Natural killer cell (primary cell): Measurements from ENCODE around the gene COX4I1. TPM values are rescaled to one million over a fixed set of nuclear protein-coding genes. Genes with fewer than 3 reads are reported as not detected.

ENCODE experiments used
- ATAC-seq, 3 donors: fragments of 150-1000 bp in 2 of 3; fragments of 200-7000 bp in 1 of 3; cut with Tn5 transposase; 1 replicate in 1 of 3; 2 replicates in 2 of 3; pipeline ENCODE4 v1.10.0; 2021; ENCODE audit warnings: mild to moderate bottlenecking in 2 of 3, moderate library complexity in 2 of 3
- DNase-seq, 2 donors: peaks; one replicate each; pipeline versions ENCODE4 v3.0.0 to v3.0.0-alpha.2; 2013 to 2021; ENCODE audit warnings: mixed read lengths in 1 of 2
- H3K27ac ChIP-seq: one replicate; pipeline ENCODE4 v1.5.1; 2013; ENCODE audit warnings: mild to moderate bottlenecking, low read length
- H3K27me3 ChIP-seq: one replicate; pipeline ENCODE4 v1.6.1; 2013; ENCODE audit warnings: low read length; ENCODE audit not compliant: control insufficient read depth, insufficient read depth
- H3K36me3 ChIP-seq: one replicate; pipeline ENCODE4 v1.6.1; 2013; ENCODE audit warnings: low read length; ENCODE audit not compliant: control insufficient read depth, insufficient read depth
- H3K4me1 ChIP-seq: one replicate; pipeline ENCODE4 v1.6.1; 2013; ENCODE audit warnings: low read length; ENCODE audit not compliant: control insufficient read depth, insufficient read depth
- H3K4me3 ChIP-seq: one replicate; pipeline ENCODE4 v1.5.1; 2013; ENCODE audit warnings: low read length
- H3K9me3 ChIP-seq: one replicate; pipeline ENCODE4 v1.6.1; 2013; ENCODE audit warnings: low read length; ENCODE audit not compliant: control insufficient read depth, insufficient read depth
- H3K27ac Mint-ChIP-seq, 2 donors: one replicate each; pipeline ENCODE4 v1.8.0; 2022; ENCODE audit warnings: mild to moderate bottlenecking in 2 of 2, mixed read lengths in 2 of 2, moderate library complexity in 1 of 2
- H3K27me3 Mint-ChIP-seq, 2 donors: one replicate each; pipeline ENCODE4 v1.8.0; 2022; ENCODE audit warnings: low read depth in 2 of 2, mixed read lengths in 2 of 2
- H3K36me3 Mint-ChIP-seq: one replicate; pipeline ENCODE4 v1.8.0; 2022; ENCODE audit warnings: mixed read lengths
- H3K4me1 Mint-ChIP-seq, 2 donors: one replicate each; pipeline ENCODE4 v1.8.0; 2022; ENCODE audit warnings: mixed read lengths in 2 of 2
- H3K4me3 Mint-ChIP-seq: one replicate; pipeline ENCODE4 v1.8.0; 2022; ENCODE audit warnings: mild to moderate bottlenecking, moderate library complexity, mixed read lengths
- H3K9me3 Mint-ChIP-seq, 2 donors: one replicate each; pipeline ENCODE4 v1.8.0; 2022; ENCODE audit warnings: mixed read lengths in 2 of 2
- CTCF ChIP-seq: fragments of 200-600 bp; IDR thresholded peaks from one replicate; pipeline ENCODE4 v1.8.0; 2022; ENCODE audit warnings: antibody characterized with exemption
- WGBS: methylation state at CpG from one replicate; pipeline ENCODE4 v1.1.7; 2013; ENCODE audit warnings: missing lambda C conversion rate; ENCODE audit not compliant: insufficient coverage; 5-methylcytosine and 5-hydroxymethylcytosine counted together
- intact Hi-C: fragments of 100-400 bp; cut with micrococcal nuclease; formaldehyde crosslinking; loops from one replicate; pipeline ENCODE4 v1.14.2; 2022
- total RNA-seq, 4 donors: library from RNA; stranded (reverse); fragments of 120-200 nt in 1 of 4; gene quantifications; one replicate each; pipeline versions ENCODE4 v1.2.3 to v1.2.4, GENCODE V29; 2013 to 2022

The COX4I1 gene
- total RNA-seq, 3 donors from 2014 or later (not counting 1 experiment from before 2014, with no cell fraction given): 338 to 422 (median 410) TPM

GRCh38 chr16:85853547-85854545, 54.4 kb downstream of the COX4I1 start:
- H3K9me3 ChIP-seq: no peaks in the 10 kb centered on the region
- peak in 1 of 3 donors; percentile 24 for ATAC-seq
- Mint-ChIP-seq H3K27ac (no peak overlapping the region), H3K36me3 (no peaks in the 10 kb centered on the region), H3K9me3 (no peaks in the 10 kb centered on the region), H3K27me3 (peaks cover 0 to 6% of the 10 kb centered on the region in 2 donors), H3K4me3 (no peak overlapping the region), H3K4me1 (peaks cover 9 to 15% of the 10 kb centered on the region in 2 donors)
- no peaks in the 10 kb centered on the region for H3K36me3 ChIP-seq
- no peaks in the 10 kb centered on the region for H3K27me3 ChIP-seq
- peaks cover 14% of the 10 kb centered on the region for H3K4me1 ChIP-seq
- no peak overlapping the region for H3K4me3 ChIP-seq
- WGBS: 61% methylated on average over 16 of the region's 16 CpGs
- intact Hi-C loops: no loop called here
- no peak for DNase-seq
- H3K27ac ChIP-seq: no peak overlapping the region
- TF ChIP-seq CTCF: no peak

GRCh38 chr16:85854935-85855334, 55.4 kb downstream of the COX4I1 start:
- no peaks in the 10 kb centered on the region for H3K36me3 Mint-ChIP-seq
- peaks cover 15 to 16% of the 10 kb centered on the region in 2 donors for H3K4me1 Mint-ChIP-seq
- intact Hi-C loops: no loop called here
- WGBS: 89% methylated on average over 1 of the region's 1 CpG
- TF ChIP-seq CTCF: no peak
- no peaks in the 10 kb centered on the region for H3K9me3 Mint-ChIP-seq
- H3K27ac ChIP-seq: no peak overlapping the region
- H3K9me3 ChIP-seq: no peaks in the 10 kb centered on the region
- H3K4me1 ChIP-seq: peaks cover 20% of the 10 kb centered on the region
- DNase-seq (no peak), ATAC-seq (no peak)
- no peak overlapping the region for H3K27ac Mint-ChIP-seq
- H3K27me3 ChIP-seq: no peaks in the 10 kb centered on the region
- H3K27me3 Mint-ChIP-seq: peaks cover 0 to 9% of the 10 kb centered on the region in 2 donors
- H3K4me3 Mint-ChIP-seq: no peak overlapping the region
- no peaks in the 10 kb centered on the region for H3K36me3 ChIP-seq
- no peak overlapping the region for H3K4me3 ChIP-seq

GRCh38 chr16:85856079-85856478, 56.6 kb downstream of the COX4I1 start:
- WGBS: 75% methylated on average over 6 of the region's 6 CpGs
- Histone ChIP-seq H3K4me1 (peaks cover 23% of the 10 kb centered on the region), H3K4me3 (no peak overlapping the region), H3K27me3 (no peaks in the 10 kb centered on the region), H3K36me3 (no peaks in the 10 kb centered on the region), H3K27ac (no peak overlapping the region), H3K9me3 (no peaks in the 10 kb centered on the region)
- H3K9me3 Mint-ChIP-seq: no peaks in the 10 kb centered on the region
- H3K27me3 Mint-ChIP-seq: peaks cover 0 to 7% of the 10 kb centered on the region in 2 donors
- DNase-seq: no peak
- H3K4me3 Mint-ChIP-seq: no peak overlapping the region
- H3K27ac Mint-ChIP-seq: no peak overlapping the region
- ATAC-seq: no peak
- H3K36me3 Mint-ChIP-seq: no peaks in the 10 kb centered on the region
- no peak for TF ChIP-seq CTCF
- intact Hi-C loops: no loop called here
- H3K4me1 Mint-ChIP-seq: peaks cover 15 to 16% of the 10 kb centered on the region in 2 donors
